Activated CD8-positive, alpha-beta T cell treated with anti-CD3 and anti-CD28 coated beads for 36 hours (primary cell): ENCODE measurements around the gene ATXN2L. TPM values are rescaled to one million over a fixed set of nuclear protein-coding genes. Genes with fewer than 3 reads are reported as not detected.
A peak's percentile ranks its signal among the peaks of the same experiment; 100 is the strongest.

ENCODE experiments used
- ATAC-seq: fragments of 200-7000 bp; cut with Tn5 transposase; one replicate; pipeline ENCODE4 v1.10.0; 2021; ENCODE audit warnings: mild to moderate bottlenecking, moderate library complexity
- CTCF ChIA-PET: fragments of 350-600 bp; sonication (Branson Sonifier 250); formaldehyde crosslinking; loops from one replicate; lab custom pipeline; 2021; ENCODE audit warnings: antibody characterized with exemption; lab: Charles Lee
- POLR2A ChIA-PET: fragments of 350-600 bp; sonication (Branson Sonifier 250); formaldehyde crosslinking; loops from one replicate; lab custom pipeline; 2021; ENCODE audit warnings: antibody characterized with exemption; lab: Charles Lee
- DNase-seq: peaks from one replicate; pipeline ENCODE4 v3.0.0-alpha.2; 2020
- H3K27ac Mint-ChIP-seq: one replicate; pipeline ENCODE4 v1.8.0; 2021; ENCODE audit warnings: mild to moderate bottlenecking, mixed read lengths
- H3K27me3 Mint-ChIP-seq: one replicate; pipeline ENCODE4 v1.8.0; 2021; ENCODE audit warnings: mixed read lengths
- H3K36me3 Mint-ChIP-seq: one replicate; pipeline ENCODE4 v1.8.0; 2021; ENCODE audit warnings: low read depth, mixed read lengths
- H3K4me1 Mint-ChIP-seq: one replicate; pipeline ENCODE4 v1.8.0; 2021; ENCODE audit warnings: low read depth, mixed read lengths
- H3K4me3 Mint-ChIP-seq: one replicate; pipeline ENCODE4 v1.8.0; 2021; ENCODE audit warnings: mild to moderate bottlenecking, moderate library complexity, mixed read lengths
- H3K9me3 Mint-ChIP-seq: one replicate; pipeline ENCODE4 v1.8.0; 2021; ENCODE audit warnings: mixed read lengths
- CTCF ChIP-seq: fragments of 200-600 bp; IDR thresholded peaks from one replicate; pipeline ENCODE4 v1.8.0; 2022; ENCODE audit warnings: antibody characterized with exemption, mild to moderate bottlenecking
- intact Hi-C: fragments of 100-400 bp; cut with micrococcal nuclease; formaldehyde crosslinking; loops from one replicate; pipeline ENCODE4 v1.10.0; 2022
- total RNA-seq, 2 experiments: library from RNA; stranded (reverse); gene quantifications; one replicate each; pipeline ENCODE4 v1.2.3, GENCODE V29; 2021

ATXN2L gene
- total RNA-seq, 2 experiments from 2014 or later, result 322 to 333 TPM

- no peaks in the 10 kb centered on the region for H3K9me3 Mint-ChIP-seq
- H3K4me3 Mint-ChIP-seq, result no peak overlapping the region
- CTCF ChIA-PET, result interaction anchor here (0.9 to 8.8 kb wide), 8 partner anchors 10 to 81 kb away, joined by 3 to 49 read pairs (median 6); partner anchors contain the start of gene SH2B1
- no peak for TF ChIP-seq CTCF
- DNase-seq, result no peak
- POLR2A ChIA-PET, result interaction anchor here (0.6 to 1.6 kb wide), 5 partner anchors 9 to 72 kb away, joined by 3 to 11 read pairs (median 3); partner anchors contain the start of gene SH2B1
- peaks cover 2% of the 10 kb centered on the region for H3K4me1 Mint-ChIP-seq
- H3K27ac Mint-ChIP-seq, result no peak overlapping the region
- H3K27me3 Mint-ChIP-seq, result no peaks in the 10 kb centered on the region
- intact Hi-C loops, result loop anchor here (5.0 kb wide), 1 partner anchor 64 kb away; no protein-coding TSS in a partner anchor
- no peak for ATAC-seq
- H3K36me3 Mint-ChIP-seq, result peaks cover 13% of the 10 kb centered on the region
Observed at GRCh38 chr16:28872952-28873351, 50.2 kb downstream of the ATXN2L start.

- peak; percentile 85 for TF ChIP-seq CTCF
- peak; percentile 66 for DNase-seq
- H3K27ac Mint-ChIP-seq, result no peak overlapping the region
- ChIA-PET POLR2A (interaction anchor here (0.6 to 1.6 kb wide), 6 partner anchors 10 to 72 kb away, joined by 3 to 11 read pairs (median 3); partner anchors contain the start of genes ATXN2L and SH2B1), CTCF (interaction anchor here (0.9 to 8.8 kb wide), 11 partner anchors 10 to 147 kb away, joined by 3 to 49 read pairs (median 4); partner anchors contain the start of gene SH2B1)
- H3K27me3 Mint-ChIP-seq, result no peaks in the 10 kb centered on the region
- H3K4me3 Mint-ChIP-seq, result no peak overlapping the region
- H3K4me1 Mint-ChIP-seq, result peaks cover 6% of the 10 kb centered on the region
- ATAC-seq, result peak; percentile 94
- no peaks in the 10 kb centered on the region for H3K9me3 Mint-ChIP-seq
- intact Hi-C loops, result loop anchor here (5.0 kb wide), 1 partner anchor 64 kb away; no protein-coding TSS in a partner anchor
- H3K36me3 Mint-ChIP-seq, result peaks cover 13% of the 10 kb centered on the region
Observed at GRCh38 chr16:28873543-28874201, 50.9 kb downstream of the ATXN2L start.

- no peaks in the 10 kb centered on the region for H3K9me3 Mint-ChIP-seq
- ChIA-PET CTCF (interaction anchor here (1.0 to 8.8 kb wide), 9 partner anchors 11 to 146 kb away, joined by 3 to 49 read pairs (median 4); partner anchors contain the start of gene SH2B1), POLR2A (interaction anchor here (0.6 to 2.0 kb wide), 5 partner anchors 11 to 71 kb away, joined by 3 to 11 read pairs (median 4); partner anchors contain the start of genes ATXN2L and SH2B1)
- no peak for TF ChIP-seq CTCF
- peaks cover 13% of the 10 kb centered on the region for H3K4me1 Mint-ChIP-seq
- DNase-seq, result no peak
- H3K27me3 Mint-ChIP-seq, result no peaks in the 10 kb centered on the region
- H3K27ac Mint-ChIP-seq, result no peak overlapping the region
- H3K36me3 Mint-ChIP-seq, result peaks cover 13% of the 10 kb centered on the region
- no peak overlapping the region for H3K4me3 Mint-ChIP-seq
- intact Hi-C loops, result loop anchor here (5.0 kb wide), 1 partner anchor 63 kb away; no protein-coding TSS in a partner anchor
- no peak for ATAC-seq
Observed at GRCh38 chr16:28874406-28874805, 51.6 kb downstream of the ATXN2L start.

- ATAC-seq (no peak), DNase-seq (no peak)
- peaks cover 6% of the 10 kb centered on the region for H3K36me3 Mint-ChIP-seq
- no peak overlapping the region for H3K27ac Mint-ChIP-seq
- H3K4me3 Mint-ChIP-seq, result no peak overlapping the region
- H3K4me1 Mint-ChIP-seq, result peaks cover 14% of the 10 kb centered on the region
- intact Hi-C loops, result no loop called here
- no peak for TF ChIP-seq CTCF
- CTCF ChIA-PET, result interaction anchor here (0.7 to 8.8 kb wide), 8 partner anchors 11 to 72 kb away, joined by 3 to 49 read pairs (median 6); partner anchors contain the start of gene SH2B1
- no peaks in the 10 kb centered on the region for H3K27me3 Mint-ChIP-seq
- no peaks in the 10 kb centered on the region for H3K9me3 Mint-ChIP-seq
- POLR2A ChIA-PET, result interaction anchor here (0.9 to 2.0 kb wide), 3 partner anchors 12 to 50 kb away, joined by 3 to 11 read pairs (median 4); partner anchors contain the start of gene SH2B1
Observed at GRCh38 chr16:28875134-28876018, 52.6 kb downstream of the ATXN2L start.
